Endothelial cell of umbilical vein (primary cell): ENCODE data around the gene FBXO4. TPM values are rescaled to one million over a fixed set of nuclear protein-coding genes. Genes with fewer than 3 reads are reported as not detected.

ENCODE experiments used
- BruUV-seq: library from RNA; stranded (reverse); fragments of 400-500 nt; replicated peaks from 2 replicates; lab custom pipeline; 2021; lab: Mats Ljungman, UMichigan
- CTCF ChIA-PET: fragments of 300-600, 350-600 bp; sonication (Branson Sonifier 250); formaldehyde crosslinking; loops from one replicate; lab custom pipeline; 2021; ENCODE audit warnings: antibody characterized with exemption, inconsistent platforms; lab: Charles Lee
- POLR2A ChIA-PET: fragments of 300-600, 350-600 bp; sonication (Branson Sonifier 250); formaldehyde crosslinking; loops from one replicate; lab custom pipeline; 2021; ENCODE audit warnings: antibody characterized with exemption, inconsistent platforms; lab: Charles Lee
- DNase-seq: peaks from one replicate; pipeline ENCODE4 v3.0.0-alpha.2; 2011; ENCODE audit warnings: low read depth, low spot score
- FAIRE-seq: peaks from 2 replicates; lab custom pipeline; 2011; peaks lifted over from hg19 to GRCh38; lab: Jason Lieb, UNC
- H2AFZ ChIP-seq: 2 replicates; pipeline ENCODE4 v1.6.0; 2012; ENCODE audit warnings: low read depth, low read length, control low read depth, inconsistent platforms
- H3K27ac ChIP-seq: 2 replicates; pipeline ENCODE4 v1.5.1; 2011; ENCODE audit warnings: low read depth, mild to moderate bottlenecking, control low read depth, low read length, moderate library complexity; ENCODE audit not compliant: insufficient read depth
- H3K27me3 ChIP-seq, 2 experiments: 2 replicates each; pipeline versions ENCODE4 v1.6.0 to v1.6.1; 2011; ENCODE audit warnings: low read length in 2 of 2, mixed read lengths in 1 of 2; ENCODE audit not compliant: control insufficient read depth in 2 of 2, insufficient read depth in 2 of 2
- H3K36me3 ChIP-seq, 2 experiments: 2 replicates in 1 of 2; 3 replicates in 1 of 2; pipeline ENCODE4 v1.5.1; 2011; ENCODE audit warnings: low read length in 2 of 2, mild to moderate bottlenecking in 1 of 2, moderate library complexity in 1 of 2; ENCODE audit not compliant: control insufficient read depth in 2 of 2, insufficient read depth in 2 of 2; ENCODE audit errors: extremely low read depth in 1 of 2
- H3K4me1 ChIP-seq: 3 replicates; pipeline ENCODE4 v1.5.1; 2011; ENCODE audit warnings: mild to moderate bottlenecking, low read length; ENCODE audit not compliant: control insufficient read depth, insufficient read depth; ENCODE audit errors: extremely low read depth
- H3K4me2 ChIP-seq: 2 replicates; pipeline ENCODE4 v1.6.1; 2011; ENCODE audit warnings: low read length, control low read depth, mixed read lengths; ENCODE audit not compliant: insufficient read depth
- H3K4me3 ChIP-seq, 3 experiments: fragments of 200-600 bp in 1 of 3; sonication (generic), shearing (Covaris generic) in 1 of 3; replicated peaks in 1 of 3; 2 replicates each; pipeline ENCODE4 v1.5.1; 2011 to 2016; ENCODE audit warnings: control low read depth in 3 of 3, low read length in 3 of 3, mild to moderate bottlenecking in 2 of 3, inconsistent platforms in 1 of 3, low read depth in 1 of 3, moderate library complexity in 1 of 3; ENCODE audit not compliant: insufficient read depth in 1 of 3
- H3K79me2 ChIP-seq: 2 replicates; pipeline ENCODE4 v1.6.0; 2012; ENCODE audit warnings: low read length, inconsistent platforms; ENCODE audit not compliant: control insufficient read depth, insufficient read depth
- H3K9ac ChIP-seq: replicated peaks from 2 replicates; pipeline ENCODE3; 2011; ENCODE audit warnings: low read length, control low read depth; ENCODE audit not compliant: insufficient read depth; ENCODE audit errors: extremely low read depth
- H3K9me1 ChIP-seq: replicated peaks from 3 replicates; pipeline ENCODE4 v1.6.0; 2011; ENCODE audit warnings: mild to moderate bottlenecking, low read length; ENCODE audit not compliant: control insufficient read depth, insufficient read depth; ENCODE audit errors: extremely low read depth
- H3K9me3 ChIP-seq: replicated peaks from 2 replicates; pipeline ENCODE4 v1.5.1; 2012; ENCODE audit warnings: low read length, inconsistent platforms; ENCODE audit not compliant: control insufficient read depth, insufficient read depth
- H4K20me1 ChIP-seq: replicated peaks from 2 replicates; pipeline ENCODE3; 2011; ENCODE audit warnings: mild to moderate bottlenecking, low read length; ENCODE audit not compliant: control insufficient read depth, insufficient read depth; ENCODE audit errors: extremely low read depth
- CTCF ChIP-seq, 2 donors: IDR thresholded peaks; 1 replicate in 1 of 2; 2 replicates in 1 of 2; pipeline ENCODE4 v1.5.1; 2011; ENCODE audit warnings: low read length in 2 of 2, mild to moderate bottlenecking in 2 of 2, moderate library complexity in 2 of 2, control low read depth in 1 of 2, inconsistent platforms in 1 of 2, low read depth in 1 of 2; ENCODE audit not compliant: insufficient read depth in 1 of 2; ENCODE audit errors: extremely low read depth in 1 of 2
- EZH2 ChIP-seq: IDR thresholded peaks from 2 replicates; pipeline ENCODE4 v1.6.1; 2012; ENCODE audit warnings: borderline replicate concordance, low read depth, mild to moderate bottlenecking, moderate library complexity, low read length, inconsistent platforms; ENCODE audit not compliant: severe bottlenecking
- FOS ChIP-seq: IDR thresholded peaks from 2 replicates; pipeline ENCODE4 v1.6.1; 2011; ENCODE audit warnings: mild to moderate bottlenecking, low read length, moderate library complexity, borderline replicate concordance; ENCODE audit not compliant: insufficient read depth
- GATA2 ChIP-seq: IDR thresholded peaks from 2 replicates; pipeline ENCODE4 v1.7.0; 2011; ENCODE audit warnings: low read depth, mild to moderate bottlenecking, moderate library complexity, mixed read lengths, low read length; ENCODE audit not compliant: insufficient read length, insufficient read depth
- JUN ChIP-seq: IDR thresholded peaks from 2 replicates; pipeline ENCODE4 v1.6.1; 2011; ENCODE audit warnings: borderline replicate concordance, low read depth; ENCODE audit not compliant: insufficient read length, insufficient read depth
- MAX ChIP-seq: IDR thresholded peaks from 2 replicates; pipeline ENCODE4 v1.6.1; 2011; ENCODE audit not compliant: insufficient read depth, insufficient read length
- MYC ChIP-seq: IDR thresholded peaks from one replicate; pipeline ENCODE4 v1.6.1; 2011; ENCODE audit warnings: mild to moderate bottlenecking, low read depth, low read length
- POLR2A ChIP-seq: IDR thresholded peaks from 2 replicates; pipeline ENCODE4 v1.6.1; 2012; ENCODE audit warnings: low read depth, mild to moderate bottlenecking, control low read depth, low read length
- POLR2AphosphoS5 ChIP-seq: IDR thresholded peaks from 2 replicates; pipeline ENCODE4 v1.6.1; 2012; ENCODE audit warnings: low read depth, mild to moderate bottlenecking, control low read depth, low read length, moderate library complexity; ENCODE audit not compliant: insufficient read depth
- dilution Hi-C: fragments of 300-500 bp; cut with MboI; formaldehyde crosslinking; loops from one replicate; pipeline ENCODE4 v1.15.0; 2019; ENCODE audit warnings: low sequenced_read_pairs; ENCODE audit not compliant: extremely low pct_ligation_motif_present
- intact Hi-C: fragments of 100-400 bp; cut with micrococcal nuclease; formaldehyde crosslinking; loops from one replicate; pipeline ENCODE4 v1.10.0; 2022
- polyA plus RNA-seq, 4 experiments: library from polyadenylated mRNA; depleted of rRNA in 3 of 4; stranded (reverse) in 3 of 4; unstranded in 1 of 4; fragments of >200 nt; gene quantifications; 2 replicates each; pipeline versions ENCODE4 v1.2.1 to v1.2.3, GENCODE V29; 2011 to 2012; ENCODE audit warnings: missing spikeins in 1 of 4
- total RNA-seq: library from RNA; stranded (reverse); gene quantifications from 2 replicates; pipeline ENCODE4 v1.2.3, GENCODE V29; 2021

FBXO4 gene
- total and polyA plus RNA-seq, 2 donors (not counting 3 experiments of a cell fraction or from before 2014, with no cell fraction given): 4.4 to 7.7 TPM

DNA sequence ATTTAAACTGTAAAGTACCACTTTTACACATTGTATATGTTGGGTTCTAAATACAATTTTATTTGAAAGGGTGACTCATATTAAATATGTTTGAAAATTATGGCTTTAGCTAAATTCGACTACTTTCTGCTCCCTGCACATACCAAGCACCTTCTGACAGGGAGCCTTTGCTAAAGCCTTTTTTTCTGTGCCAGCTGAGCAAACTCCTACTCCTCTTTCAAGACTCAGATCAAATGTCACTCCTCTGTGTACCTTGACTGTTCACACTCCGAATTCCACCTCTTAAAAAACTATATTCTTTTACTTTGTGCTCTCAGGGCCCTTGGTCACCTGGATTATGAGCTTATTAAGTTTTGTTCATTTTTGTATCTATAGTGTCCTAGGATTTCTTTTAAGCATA, 48.4 kb upstream of the FBXO4 start:
- H3K9me1 ChIP-seq: no peaks in the 10 kb centered on the region
- H3K27me3 ChIP-seq: peaks cover 4 to 18% of the 10 kb centered on the region in 2 experiments
- no peak overlapping the region for H3K4me2 ChIP-seq
- no peaks in the 10 kb centered on the region for H3K9me3 ChIP-seq
- H3K9ac ChIP-seq: no peak overlapping the region
- intact Hi-C loops (no loop called here), dilution Hi-C loops (no loop called here)
- FAIRE-seq (no peak), DNase-seq (no peak)
- no peaks in the 10 kb centered on the region for H3K36me3 ChIP-seq
- H3K79me2 ChIP-seq: no peaks in the 10 kb centered on the region
- TF ChIP-seq GATA2 (no peak), MAX (no peak), JUN (no peak), EZH2 (no peak), POLR2A (no peak), POLR2AphosphoS5 (no peak)
- ChIA-PET CTCF (interaction anchor here (1.3 to 1.4 kb wide), 2 partner anchors 27 to 181 kb away, joined by 4 to 6 read pairs; partner anchors contain the start of gene RIMOC1), POLR2A (no interaction called here)
- no peaks in the 10 kb centered on the region for H3K4me1 ChIP-seq
- H3K4me3 ChIP-seq: no peak overlapping the region
- BruUV-seq: no TSS peak
- no peak overlapping the region for H2AFZ ChIP-seq
- H3K27ac ChIP-seq: no peak overlapping the region
- no peaks in the 10 kb centered on the region for H4K20me1 ChIP-seq

DNA sequence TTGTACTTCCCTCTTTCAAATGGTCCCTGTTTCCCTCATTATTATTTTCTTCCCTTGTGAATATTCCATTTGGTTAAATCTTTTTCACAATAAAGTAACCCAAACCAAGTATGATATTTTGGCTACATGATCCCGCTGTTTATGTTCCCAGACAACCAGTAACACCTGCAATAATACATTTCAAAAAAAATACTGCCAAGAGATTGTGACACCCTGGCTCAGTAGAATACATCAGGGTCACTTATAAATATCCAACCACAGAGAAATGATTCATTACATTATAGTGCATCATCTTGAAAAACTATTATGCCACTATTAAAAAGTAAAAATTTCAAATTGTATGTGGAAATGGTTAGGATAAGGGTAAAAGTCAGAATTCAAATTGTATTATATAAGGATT, 47.7 kb upstream of the FBXO4 start:
- Histone ChIP-seq H4K20me1 (no peaks in the 10 kb centered on the region), H3K27me3 (peaks cover 4 to 18% of the 10 kb centered on the region in 2 experiments), H3K79me2 (no peaks in the 10 kb centered on the region), H3K9me1 (no peaks in the 10 kb centered on the region), H3K36me3 (no peaks in the 10 kb centered on the region), H3K9ac (no peak overlapping the region), H3K27ac (no peak overlapping the region), H2AFZ (no peak overlapping the region), H3K4me1 (no peaks in the 10 kb centered on the region), H3K4me3 (no peak overlapping the region), H3K9me3 (no peaks in the 10 kb centered on the region), H3K4me2 (no peak overlapping the region)
- intact Hi-C loops (no loop called here), dilution Hi-C loops (no loop called here)
- no peak for FAIRE-seq
- CTCF ChIA-PET: no interaction called here
- no peak for DNase-seq
- POLR2A ChIA-PET: no interaction called here
- TF ChIP-seq POLR2A: no peak
- TF ChIP-seq FOS: no peak
- no peak for TF ChIP-seq MAX
- TF ChIP-seq CTCF (IDR thresholded peaks at IDR 0.05; ENCODE audit: extremely low read depth in 1 of 2, insufficient read depth in 1 of 2, low read depth in 1 of 2, low read length in 2 of 2): no peak
- TF ChIP-seq POLR2AphosphoS5: no peak
- TF ChIP-seq GATA2: no peak
- no peak for TF ChIP-seq JUN
- TF ChIP-seq MYC: no peak
- TF ChIP-seq EZH2: no peak
- no TSS peak for BruUV-seq
